ENCODE measurements around the gene FAM221A.
A peak's percentile ranks its signal among the peaks of the same experiment; 100 is the strongest.
"Not testable (repeated sequence)": the region's sequence is repeated elsewhere in the genome, so short reads cannot be mapped to it uniquely, and the experiment has no call there.

Gene FAM221A, protein sequence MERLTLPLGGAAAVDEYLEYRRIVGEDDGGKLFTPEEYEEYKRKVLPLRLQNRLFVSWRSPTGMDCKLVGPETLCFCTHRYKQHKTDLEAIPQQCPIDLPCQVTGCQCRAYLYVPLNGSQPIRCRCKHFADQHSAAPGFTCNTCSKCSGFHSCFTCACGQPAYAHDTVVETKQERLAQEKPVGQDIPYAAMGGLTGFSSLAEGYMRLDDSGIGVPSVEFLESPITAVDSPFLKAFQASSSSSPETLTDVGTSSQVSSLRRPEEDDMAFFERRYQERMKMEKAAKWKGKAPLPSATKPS

DNA sequence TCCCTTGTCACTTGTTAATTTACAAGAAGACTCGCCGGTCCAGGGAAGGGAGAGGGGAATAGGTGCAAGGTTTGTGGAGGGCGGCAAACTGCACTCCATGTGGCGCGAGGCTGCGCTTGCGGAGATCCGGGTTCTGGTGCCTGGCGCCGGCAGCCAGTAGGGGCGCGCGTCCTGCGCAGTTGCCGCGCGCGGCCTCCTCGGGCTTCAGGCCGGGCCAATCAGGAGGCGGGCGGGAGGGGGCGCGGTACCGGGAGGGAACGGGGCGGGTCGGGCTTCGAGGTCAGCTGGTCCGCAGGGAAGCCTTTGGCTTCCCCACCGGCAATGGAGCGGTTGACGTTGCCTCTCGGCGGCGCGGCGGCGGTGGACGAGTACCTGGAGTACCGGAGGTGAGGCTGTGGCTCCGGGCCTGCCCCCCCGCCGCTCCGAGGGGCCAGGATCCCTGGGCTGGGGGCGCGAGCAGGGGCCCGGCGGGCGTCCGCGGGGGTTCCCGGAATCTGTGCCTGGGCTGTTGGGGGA is at the start of gene FAM221A:
Gene FAM221A, plus strand, starts transcription at position 302 of the 516 bp plus-strand sequence. Its CDS starts 20 bp downstream, at position 322.
- DNase-seq = peak; percentile 90

DNA sequence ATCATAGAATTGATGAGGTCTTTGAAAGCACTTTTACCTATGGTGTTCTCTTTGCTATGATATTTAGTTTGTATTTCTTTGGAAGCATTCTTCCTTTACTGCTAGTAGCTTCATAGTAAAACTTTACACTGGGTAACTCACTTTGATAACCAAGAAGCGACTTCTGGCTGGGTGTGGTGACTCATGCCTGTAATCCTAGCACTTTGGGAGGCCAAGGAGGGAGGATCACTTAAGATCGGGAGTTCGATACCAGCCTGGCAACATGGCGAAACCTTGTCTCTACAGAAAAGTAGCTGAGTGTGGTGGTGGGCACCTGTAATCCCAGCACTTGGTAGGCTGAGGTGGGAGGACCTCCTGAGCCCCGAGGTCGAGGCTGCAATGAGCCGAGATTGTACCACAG is 46.6 kb upstream of the FAM221A start:
- DNase-seq = no peak

DNA sequence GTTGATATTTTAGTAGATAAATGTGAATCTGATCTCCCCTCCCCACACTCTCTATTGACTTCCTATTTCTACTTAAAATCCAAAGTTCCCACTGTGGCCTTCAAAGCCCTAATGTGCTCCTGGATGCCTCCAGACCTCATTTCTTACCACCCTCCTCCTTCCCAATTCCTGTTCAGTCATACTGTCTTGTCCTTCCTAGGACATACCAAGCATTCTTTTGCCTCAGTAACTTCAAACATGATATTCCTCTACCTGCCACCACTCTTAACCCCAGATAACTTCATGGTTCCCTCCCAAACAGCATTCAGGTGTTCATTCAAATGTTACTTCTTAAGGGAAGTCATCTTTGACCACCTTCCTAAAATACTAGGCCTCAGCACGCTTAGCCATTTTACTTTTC is 34.2 kb upstream of the FAM221A start:
- DNase-seq = no peak

DNA sequence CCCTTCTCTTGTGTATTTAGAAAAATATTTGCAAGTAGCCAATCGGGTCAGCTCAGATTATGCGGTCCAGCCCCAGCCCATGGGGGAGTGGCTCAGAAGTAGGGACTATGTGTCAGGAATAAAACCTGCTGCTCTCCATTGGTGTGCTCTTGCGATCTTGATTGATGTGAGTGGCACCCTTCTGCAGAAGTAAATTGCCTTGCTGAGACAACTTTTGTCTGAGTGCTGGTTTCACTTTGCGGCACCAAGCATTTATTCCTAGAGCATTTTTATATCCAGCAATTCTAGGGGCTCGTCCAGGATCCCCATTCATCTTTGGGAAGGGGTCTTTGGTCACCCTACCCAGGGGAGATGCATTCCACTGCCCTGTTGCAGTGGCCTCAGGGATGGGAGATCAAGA is 26.1 kb upstream of the FAM221A start:
- DNase-seq = no peak

DNA sequence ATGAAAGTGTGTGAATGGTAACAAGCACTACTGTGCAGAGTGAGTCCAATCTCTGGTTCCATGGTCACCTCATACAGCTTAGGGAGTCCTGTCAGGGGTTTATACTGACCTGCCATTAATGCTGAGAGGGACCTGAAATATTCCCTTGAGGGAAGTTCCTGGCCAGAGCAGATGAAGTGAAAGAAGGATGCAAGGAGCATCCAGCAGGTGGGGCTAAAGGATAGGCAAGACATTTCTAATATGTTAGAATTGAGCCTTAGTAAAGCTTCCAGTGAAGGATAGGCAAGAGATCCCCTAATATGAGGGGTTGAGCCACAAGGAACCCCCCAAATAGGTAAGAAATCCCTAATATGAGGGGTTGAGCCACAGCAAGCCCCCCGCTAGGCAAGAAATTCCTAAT is 25.5 kb upstream of the FAM221A start:
- no peak for DNase-seq

DNA sequence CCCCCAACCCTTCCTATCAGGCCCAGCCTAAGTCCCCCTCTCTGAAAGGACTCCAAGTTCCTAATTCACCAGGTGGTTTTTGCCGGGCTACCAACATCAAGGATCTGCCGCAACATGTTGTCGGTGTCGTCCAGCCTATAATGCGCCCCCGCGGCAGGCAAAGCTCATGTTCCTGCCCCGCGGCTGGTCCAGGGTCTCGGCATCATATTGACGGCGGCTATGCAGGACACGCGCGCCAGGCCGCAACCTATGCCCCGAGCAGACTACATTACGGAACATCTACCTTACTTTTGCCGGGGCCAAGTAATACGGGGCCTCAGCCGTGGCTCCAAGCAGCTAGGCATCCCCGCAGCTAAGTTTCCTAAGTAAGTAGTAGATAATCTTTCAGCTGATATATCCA is 24.6 kb upstream of the FAM221A start:
- DNase-seq = no peak

DNA sequence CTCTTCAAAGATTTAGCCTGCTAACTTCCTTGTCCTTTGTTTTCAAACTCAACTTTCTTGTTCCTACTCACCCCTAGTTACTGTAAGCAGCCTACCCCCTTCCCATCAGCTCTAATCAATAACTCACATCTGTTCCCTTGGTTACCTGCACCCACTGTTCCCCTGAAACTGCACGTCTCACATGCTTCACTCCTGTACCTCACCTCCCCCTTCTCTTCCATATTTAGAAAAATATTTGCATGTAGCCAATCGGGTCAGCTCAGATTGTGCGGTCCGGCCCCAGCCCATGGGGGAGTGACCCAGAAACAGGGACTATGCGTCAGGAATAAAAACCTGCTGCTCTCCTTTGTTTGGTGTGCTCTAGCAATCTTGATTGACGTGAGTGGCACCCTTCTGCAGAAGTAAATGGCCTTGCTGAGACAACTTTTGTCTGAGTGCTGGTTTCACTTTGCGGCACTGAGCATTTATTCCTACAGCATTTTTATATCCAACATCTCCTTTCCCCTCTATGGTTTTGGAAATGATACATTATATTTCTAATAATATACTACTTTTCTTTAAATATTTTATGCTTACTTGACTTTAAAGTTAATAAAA is 21.1 kb upstream of the FAM221A start:
- no peak for DNase-seq

DNA sequence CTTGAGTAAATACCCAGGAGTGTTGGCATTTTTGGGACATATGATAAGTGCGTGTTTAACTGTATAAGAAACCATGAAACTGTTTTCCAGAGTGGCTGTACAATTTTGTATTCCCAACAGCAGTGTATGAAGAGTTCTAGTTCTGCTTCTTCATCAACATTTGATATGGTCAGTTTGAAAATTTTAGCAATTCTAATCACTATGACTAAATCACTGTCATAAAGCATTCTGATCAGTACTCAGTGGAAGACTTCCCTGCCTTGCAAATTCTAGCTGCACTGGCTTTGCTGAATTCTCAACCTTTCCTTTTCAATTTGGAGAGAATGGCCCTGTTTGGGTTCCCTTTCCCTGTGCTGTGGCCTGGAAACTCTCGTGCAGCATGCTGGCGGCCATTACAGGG is 18.6 kb upstream of the FAM221A start:
- DNase-seq = no peak

DNA sequence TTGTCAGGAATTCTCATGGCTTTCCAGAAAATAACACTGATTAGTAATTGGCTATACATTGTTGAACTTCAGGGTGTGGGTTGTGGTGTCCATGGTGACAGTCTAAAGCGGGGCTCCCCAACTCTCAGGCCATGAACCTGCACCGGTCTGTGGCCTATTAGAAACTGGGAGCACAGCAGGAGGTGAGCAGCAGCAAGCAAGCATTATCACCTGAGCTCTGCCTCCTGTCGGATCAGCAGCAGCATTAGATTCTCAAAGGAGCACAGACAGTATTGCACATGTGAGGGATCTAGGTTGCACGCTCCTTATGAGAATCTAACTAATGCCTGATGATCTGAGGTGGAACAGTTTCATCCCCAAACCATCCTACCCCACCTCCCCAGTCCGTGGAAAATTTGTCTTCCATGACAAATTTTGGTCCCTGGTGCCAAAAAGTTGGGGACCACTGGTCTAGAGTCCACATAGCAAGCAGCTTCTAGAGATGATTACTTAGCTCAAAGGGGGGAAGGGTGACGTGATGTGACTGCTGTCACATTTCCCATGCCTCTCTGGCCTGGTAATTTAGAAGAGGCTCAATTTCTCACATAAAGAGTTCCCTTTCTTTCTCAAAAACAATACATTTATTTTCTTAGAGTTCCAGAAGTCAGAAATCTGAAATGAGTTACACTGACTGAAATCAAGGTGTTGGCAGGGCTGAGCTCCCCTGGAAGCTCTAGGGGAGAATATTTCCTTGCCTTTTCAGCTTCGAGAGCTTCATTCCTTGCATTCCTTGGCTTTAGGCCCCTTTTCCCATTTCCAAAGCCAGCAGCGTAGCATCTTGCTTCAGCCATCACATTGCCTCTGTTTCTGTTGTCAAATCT is 17.6 kb upstream of the FAM221A start:
- DNase-seq = no peak

DNA sequence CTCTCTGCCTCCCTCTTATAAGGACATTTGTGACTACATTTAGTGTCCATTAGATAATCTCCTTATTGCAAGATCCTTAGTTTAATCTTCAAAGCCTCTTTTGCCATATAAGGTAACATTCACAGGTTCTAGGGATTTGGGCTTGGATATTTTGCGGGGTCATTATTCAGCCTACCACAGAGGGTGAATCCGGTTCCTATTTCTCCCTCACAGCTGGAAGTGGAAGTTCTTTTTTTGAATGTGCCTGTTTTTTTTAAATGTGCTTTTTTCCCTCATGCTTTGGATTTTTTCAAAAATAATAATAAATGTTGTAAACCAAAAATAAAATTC is 17.1 kb upstream of the FAM221A start:
- DNase-seq = no peak

DNA sequence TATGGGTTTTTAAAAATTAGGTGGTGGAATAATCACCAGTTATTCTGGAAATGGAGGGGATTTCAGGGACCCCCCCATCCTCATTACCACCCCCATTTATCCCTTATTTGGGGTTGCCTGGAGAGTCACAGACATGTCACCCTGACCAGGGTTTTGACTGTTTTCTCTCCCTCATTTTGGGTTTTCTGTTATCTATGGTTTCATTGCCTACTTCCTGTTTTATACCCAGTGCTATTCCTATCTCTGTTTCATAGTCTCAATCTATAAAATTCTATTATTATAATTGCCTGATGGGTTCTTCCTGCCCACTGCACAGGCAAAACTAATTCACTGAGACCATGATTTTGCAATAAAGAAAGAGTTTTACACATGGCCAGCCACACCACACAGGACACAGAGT is 15.9 kb upstream of the FAM221A start:
- no peak for DNase-seq

DNA sequence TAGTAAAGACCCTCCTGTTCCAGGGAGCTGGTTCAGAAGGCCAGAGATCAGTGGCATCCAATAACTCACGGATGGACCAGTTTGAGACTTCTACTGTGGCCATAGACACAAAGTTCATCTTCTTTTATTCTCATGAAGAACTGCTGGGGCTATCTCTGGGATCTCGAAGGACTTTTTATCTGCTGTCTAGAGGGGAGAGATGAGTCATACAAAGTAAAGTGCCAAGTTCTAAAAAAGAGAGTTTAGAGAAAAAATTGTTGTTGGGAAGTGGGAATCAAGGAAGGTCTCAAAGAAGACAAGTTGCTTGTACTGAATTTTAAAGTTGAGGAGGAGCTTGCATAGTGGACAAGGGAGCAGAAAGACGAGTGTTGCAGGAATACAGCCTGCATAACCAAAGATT is 8.0 kb upstream of the FAM221A start:
- DNase-seq = no peak

DNA sequence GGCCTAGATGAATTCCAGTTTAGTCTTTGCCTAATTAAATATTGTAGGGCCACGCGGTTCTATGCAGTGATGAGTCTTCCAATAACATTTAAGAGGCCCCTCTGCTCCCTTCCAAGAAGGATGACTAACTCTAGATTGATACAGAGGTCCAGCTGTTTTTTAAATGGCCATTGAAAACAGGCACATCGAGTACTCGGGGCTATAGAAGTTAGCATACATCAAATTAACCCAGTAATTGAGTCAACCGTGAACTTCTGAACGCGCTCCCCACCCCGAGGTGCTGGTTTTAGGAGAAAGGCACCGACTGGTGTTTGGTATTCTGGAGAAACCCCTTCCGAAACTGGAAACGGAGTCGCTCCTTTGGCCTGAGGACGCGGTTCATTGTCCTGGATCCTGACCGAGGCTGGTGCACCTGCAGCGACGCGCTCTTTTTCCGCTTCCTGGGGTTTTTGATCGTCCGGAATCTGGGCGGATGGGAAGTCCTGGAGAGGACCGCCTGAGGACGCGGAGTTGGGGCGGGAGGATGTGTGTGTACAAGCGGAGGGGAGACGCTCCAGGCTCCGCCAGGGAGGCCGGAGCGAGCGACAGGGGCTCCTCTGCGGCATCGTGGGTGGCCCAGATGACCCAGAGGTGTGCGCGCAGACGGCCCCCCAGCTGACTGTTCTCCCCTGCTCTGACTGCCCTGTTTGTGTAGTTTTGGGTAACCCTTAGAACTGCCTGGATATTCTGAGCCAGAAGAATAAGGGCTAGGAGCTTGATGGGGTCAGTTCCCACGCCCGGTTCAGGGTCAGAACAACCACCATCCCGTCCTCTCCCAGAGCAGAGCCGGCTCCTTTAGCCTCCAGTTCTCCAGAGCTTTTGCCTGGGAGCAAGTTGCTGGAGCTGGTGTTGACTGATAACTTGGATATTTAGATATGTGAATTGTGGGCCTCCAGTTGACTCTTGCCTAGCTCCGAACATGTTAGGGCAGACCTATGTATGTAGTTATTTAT is 711 bp downstream of the FAM221A start:
- DNase-seq = peak; percentile 68

DNA sequence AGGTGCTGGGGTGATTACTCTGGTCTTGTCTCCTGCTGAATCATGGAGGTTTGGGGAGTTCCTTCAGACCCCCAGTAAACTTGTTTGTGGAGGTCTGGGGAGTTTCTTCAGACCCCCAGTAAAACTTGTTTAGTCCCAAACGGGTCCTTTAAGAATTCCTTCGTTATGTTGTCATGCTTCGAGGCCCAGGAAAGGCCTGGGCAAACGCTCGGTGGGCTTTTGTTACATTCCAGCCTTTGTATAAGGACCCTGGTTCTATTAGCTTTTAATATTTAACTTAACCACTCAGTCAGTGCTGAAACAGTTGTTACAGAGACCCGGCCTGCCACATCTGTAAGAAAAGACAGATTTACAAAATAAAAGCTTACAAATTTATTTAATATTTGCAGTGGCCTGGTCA is 4.0 kb downstream of the FAM221A start:
- not testable (repeated sequence) for DNase-seq

DNA sequence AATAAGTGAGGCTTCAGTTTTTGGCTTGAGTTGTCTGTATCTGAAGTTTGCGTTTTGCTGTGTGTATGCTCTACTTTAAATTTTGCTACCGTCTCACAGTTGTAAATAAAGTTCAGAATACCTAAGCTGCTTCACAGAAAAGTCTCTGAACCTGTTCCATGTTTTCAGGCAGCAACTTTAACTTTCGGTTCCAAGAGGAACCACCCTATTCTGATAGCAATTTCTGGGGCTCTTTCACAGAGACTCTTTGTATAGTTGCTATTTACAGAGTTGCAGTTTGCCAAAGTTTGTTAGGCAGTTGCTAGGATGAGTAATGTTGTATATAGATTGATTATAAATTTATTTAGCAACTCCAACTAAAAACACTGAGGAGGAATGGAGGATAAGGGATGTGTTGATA is 5.7 kb downstream of the FAM221A start:
- DNase-seq = no peak

DNA sequence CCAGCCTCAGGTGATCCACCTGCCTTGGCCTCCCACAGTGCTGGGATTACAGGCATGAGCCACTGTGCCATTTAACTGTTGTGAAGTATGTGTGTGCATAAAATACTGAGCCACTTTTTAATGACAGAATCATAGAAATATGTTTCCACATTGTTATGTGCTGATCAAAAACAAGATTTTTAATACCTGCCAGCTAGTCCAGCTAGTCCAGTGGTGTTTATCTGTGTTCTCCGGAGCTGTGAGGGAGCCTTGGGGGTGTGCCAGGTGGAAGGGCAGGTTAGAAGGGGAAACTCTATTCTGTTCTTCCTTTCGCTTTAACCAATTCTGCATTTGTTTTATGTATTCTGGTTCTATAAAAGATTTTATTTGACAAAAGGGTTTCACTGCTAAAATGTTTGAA is 7.0 kb downstream of the FAM221A start:
- no peak for DNase-seq

DNA sequence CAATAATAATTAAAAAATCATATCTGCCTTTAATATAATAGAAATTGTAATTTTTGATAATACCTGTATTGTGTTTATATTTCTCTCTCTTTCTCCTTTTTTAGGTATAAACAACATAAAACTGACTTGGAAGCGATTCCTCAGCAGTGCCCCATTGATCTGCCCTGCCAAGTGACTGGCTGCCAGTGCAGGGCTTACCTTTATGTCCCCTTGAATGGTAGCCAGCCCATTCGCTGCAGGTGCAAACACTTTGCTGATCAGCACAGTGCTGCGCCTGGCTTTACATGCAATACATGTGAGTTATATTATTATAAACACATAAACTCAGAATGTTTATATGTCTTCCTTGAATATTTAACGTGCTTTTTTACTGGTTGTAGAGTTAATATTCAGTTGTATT is 9.2 kb downstream of the FAM221A start:
- DNase-seq = no peak

DNA sequence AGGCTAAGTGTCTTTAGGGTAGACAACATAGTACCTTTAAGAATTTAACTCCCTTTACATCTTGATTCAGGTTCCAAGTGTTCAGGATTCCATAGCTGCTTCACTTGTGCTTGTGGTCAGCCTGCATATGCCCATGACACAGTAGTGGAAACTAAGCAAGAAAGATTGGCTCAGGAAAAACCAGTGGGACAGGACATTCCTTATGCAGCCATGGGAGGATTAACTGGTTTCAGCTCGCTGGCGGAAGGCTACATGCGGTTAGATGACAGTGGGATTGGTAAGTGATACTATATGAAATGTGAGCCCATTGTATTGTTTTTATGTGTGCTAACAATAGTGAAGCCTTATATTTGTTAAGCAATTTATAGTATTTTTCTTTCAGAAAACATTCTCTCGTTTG is 11.3 kb downstream of the FAM221A start:
- no peak for DNase-seq

DNA sequence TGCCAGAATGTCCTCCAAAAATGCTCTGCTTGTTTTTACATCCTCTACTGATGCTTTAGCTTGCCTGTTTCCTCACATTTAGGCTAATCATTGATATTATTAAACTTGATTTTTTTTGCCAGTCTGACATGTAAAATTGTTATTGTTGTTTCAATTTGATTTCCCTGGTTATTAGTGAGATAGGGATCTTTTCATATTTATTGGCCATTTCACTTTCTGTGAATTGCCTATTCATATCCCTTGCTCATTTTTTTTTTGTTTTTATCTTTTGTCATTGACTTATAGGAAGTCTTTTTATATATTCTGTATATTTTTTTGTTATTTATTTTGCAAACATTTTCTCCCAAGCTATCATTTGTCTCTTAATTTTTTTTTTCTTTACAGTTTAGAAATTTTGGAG is 13.2 kb downstream of the FAM221A start:
- DNase-seq = no peak

DNA sequence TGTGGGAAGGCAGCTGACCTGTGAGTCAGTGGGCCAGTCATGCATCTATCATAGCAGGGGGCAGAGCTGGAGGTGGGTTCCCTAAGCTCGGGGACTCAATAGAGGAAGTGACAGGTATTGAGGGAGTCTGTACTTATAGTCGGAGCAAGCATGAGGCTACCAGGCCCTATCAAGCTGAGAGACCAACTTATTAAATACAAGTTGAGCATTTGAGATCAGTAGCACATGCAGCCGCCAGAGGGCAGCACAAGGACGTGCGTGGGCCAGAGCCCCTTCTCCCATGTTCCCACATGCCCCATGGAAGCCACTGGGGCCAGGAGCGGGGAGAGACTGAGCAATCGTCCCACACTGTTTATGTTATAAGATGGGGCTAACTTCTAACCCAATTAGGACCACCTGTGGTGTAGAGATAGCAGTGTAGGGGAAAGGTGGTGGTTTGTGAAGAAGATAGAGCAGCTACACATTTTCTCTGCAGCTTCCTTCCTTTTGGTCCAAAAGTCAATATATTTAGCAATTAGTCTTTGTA is 17.0 kb downstream of the FAM221A start:
- DNase-seq = peak; percentile 80

DNA sequence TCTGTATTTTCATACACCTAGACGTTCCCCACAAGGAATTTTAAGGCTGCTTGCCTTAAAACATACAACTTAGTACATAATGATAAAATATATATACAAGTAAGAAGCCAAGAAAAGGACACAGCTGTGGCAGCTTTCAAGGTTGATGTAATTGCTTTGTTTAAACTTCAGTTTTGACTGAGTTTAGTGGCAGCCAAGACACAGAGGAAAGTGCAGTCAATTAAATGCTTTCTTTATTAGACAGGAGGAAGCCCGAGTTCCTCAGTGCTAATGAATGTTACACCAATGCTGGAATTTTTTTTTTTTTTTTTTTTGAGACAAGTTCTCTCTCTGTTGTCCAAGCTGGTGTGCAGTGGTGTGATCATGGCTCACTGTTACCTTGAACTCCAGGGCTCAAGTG is 18.8 kb downstream of the FAM221A start:
- DNase-seq = no peak

DNA sequence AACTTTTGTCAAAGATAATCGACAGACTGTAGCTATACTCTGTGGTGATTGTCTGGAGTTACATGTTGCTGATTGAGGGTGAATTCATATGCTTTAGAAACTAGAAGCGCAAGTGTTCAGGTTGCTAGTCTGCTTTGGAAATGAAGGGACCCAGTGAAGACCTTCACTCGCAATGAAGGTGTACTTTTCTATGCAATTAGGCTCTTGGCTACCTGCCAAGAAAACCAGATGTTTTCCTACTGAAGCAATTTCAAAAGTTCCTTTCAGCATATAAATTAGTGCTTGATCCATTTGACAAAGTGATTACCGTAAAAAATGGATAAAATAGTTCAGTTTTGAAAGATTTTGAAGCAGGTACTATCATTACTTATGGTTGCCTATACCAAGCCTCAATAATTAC is 20.0 kb downstream of the FAM221A start:
- no peak for DNase-seq

Measured in activated CD8-positive, alpha-beta memory T cell treated with anti-CD3 and anti-CD28 coated beads, Interleukin-2, amount 50 U/mL, for 48 hours (primary cell).